ACHN (cell line): Measurements from ENCODE around the gene RCCD1.
"Not testable (repeated sequence)": the region's sequence is repeated elsewhere in the genome, so short reads cannot be mapped to it uniquely, and the experiment has no call there.

Experiments
- DNase-seq: peaks from one replicate; pipeline ENCODE4 v3.0.0-alpha.2; 2015
- in situ Hi-C: cut with HindIII; loops from 2 replicates; pipeline ENCODE4 v1.10.0; 2017; ENCODE audit warnings: low sequenced_read_pairs, low pct_ligation_motif_present, low pct_unique_long_range_greater_than_20kb

The RCCD1 gene

GRCh38 chr15:90916461-90916860 lies 38.2 kb upstream of the RCCD1 start:
- in situ Hi-C loops: no loop called here

GRCh38 chr15:90917569-90917968 lies 37.1 kb upstream of the RCCD1 start:
- in situ Hi-C loops: no loop called here
- DNase-seq: no peak

More at GRCh38 chr15:90916461-90916860, 38.2 kb upstream of the RCCD1 start:
- DNase-seq: no peak

GRCh38 chr15:90918034-90918788 lies 36.5 kb upstream of the RCCD1 start:
- in situ Hi-C loops: no loop called here
- no peak for DNase-seq

- no peak for DNase-seq
- in situ Hi-C loops: no loop called here
Observed at GRCh38 chr15:90918835-90919234, 35.8 kb upstream of the RCCD1 start.

GRCh38 chr15:90921887-90922286 lies 32.8 kb upstream of the RCCD1 start:
- in situ Hi-C loops: no loop called here
- DNase-seq: no peak

GRCh38 chr15:90922712-90923322 lies 31.9 kb upstream of the RCCD1 start:
- in situ Hi-C loops, DNase-seq: not testable (repeated sequence)

- in situ Hi-C loops: no loop called here
- DNase-seq: no peak
Observed at GRCh38 chr15:90924375-90924774, 30.3 kb upstream of the RCCD1 start.

GRCh38 chr15:90926766-90927165 lies 27.9 kb upstream of the RCCD1 start:
- DNase-seq, in situ Hi-C loops: not testable (repeated sequence)

- in situ Hi-C loops, DNase-seq: not testable (repeated sequence)
Observed at GRCh38 chr15:90928106-90928505, 26.6 kb upstream of the RCCD1 start.

GRCh38 chr15:90929246-90930019 lies 25.3 kb upstream of the RCCD1 start:
- in situ Hi-C loops: no loop called here
- no peak for DNase-seq

GRCh38 chr15:90930861-90931574 lies 23.7 kb upstream of the RCCD1 start:
- DNase-seq: no peak

GRCh38 chr15:90931575-90931827 lies 23.2 kb upstream of the RCCD1 start:
- in situ Hi-C loops: no loop called here
- DNase-seq: no peak

More at GRCh38 chr15:90930861-90931574, 23.7 kb upstream of the RCCD1 start:
- in situ Hi-C loops: no loop called here

GRCh38 chr15:90931828-90932659 lies 22.6 kb upstream of the RCCD1 start, which contains the start of gene HDDC3:
HDDC3 (minus strand) TSS chr15:90932549; CDS start chr15:90932540, 9 bp downstream.
- in situ Hi-C loops: no loop called here
- DNase-seq: peak; percentile 83

GRCh38 chr15:90932660-90932991 lies 22.1 kb upstream of the RCCD1 start:
- in situ Hi-C loops: no loop called here
- DNase-seq: no peak

GRCh38 chr15:90933301-90933700 lies 21.4 kb upstream of the RCCD1 start:
- in situ Hi-C loops: no loop called here
- DNase-seq: no peak

GRCh38 chr15:90934256-90934948 lies 20.3 kb upstream of the RCCD1 start:
- in situ Hi-C loops: no loop called here
- DNase-seq: peak; percentile 82

GRCh38 chr15:90934949-90935751 lies 19.5 kb upstream of the RCCD1 start, which contains the start of gene UNC45A:
UNC45A (plus strand) TSS chr15:90935285; CDS start chr15:90935325, 40 bp downstream.
- peak; percentile 85 for DNase-seq
- in situ Hi-C loops: no loop called here
